IMR-90 (cell line): ENCODE results near the gene PRR29.

ENCODE experiments used
- CTCF ChIP-seq: conservative IDR thresholded peaks from 2 replicates; pipeline ENCODE4 v1.5.1; 2012; ENCODE audit warnings: mild to moderate bottlenecking, low read depth, low read length, improper control_type of control experiment
- MAFK ChIP-seq: IDR thresholded peaks from 2 replicates; pipeline ENCODE4 v1.6.1; 2012; ENCODE audit warnings: low read depth, low read length, improper control_type of control experiment
- MXI1 ChIP-seq: IDR thresholded peaks from 2 replicates; pipeline ENCODE4 v1.6.1; 2012; ENCODE audit warnings: low read depth, mild to moderate bottlenecking, low read length, moderate library complexity, borderline replicate concordance
- POLR2A ChIP-seq: IDR thresholded peaks from 2 replicates; pipeline ENCODE4 v1.6.1; 2012; ENCODE audit warnings: mild to moderate bottlenecking, low read depth, low read length
- RAD21 ChIP-seq: IDR thresholded peaks from 2 replicates; pipeline ENCODE4 v1.6.1; 2012; ENCODE audit warnings: low read length, improper control_type of control experiment
- SMC3 ChIP-seq: fragments of 150-350 bp; IDR thresholded peaks from 2 replicates; pipeline ENCODE4 v1.6.1; 2016; ENCODE audit warnings: low read depth, mild to moderate bottlenecking, antibody characterized with exemption, low read length, moderate library complexity

GRCh38 chr17:63948521-63948920, 49.6 kb upstream of the PRR29 start:
- TF ChIP-seq POLR2A (no peak), CTCF (no peak), MAFK (no peak), SMC3 (no peak), RAD21 (no peak), MXI1 (no peak)
